HG03432 (cell line): Measurements from ENCODE around the gene ASAP2.
A peak's percentile ranks its signal among the peaks of the same experiment; 100 is the strongest.

Experiments
- ATAC-seq: cut with Tn5 transposase; IDR thresholded peaks from one replicate; pipeline ENCODE4 v1.9.1; 2021; ENCODE audit warnings: mild to moderate bottlenecking, moderate library complexity; ENCODE audit not compliant: unreplicated experiment

ASAP2 gene

DNA sequence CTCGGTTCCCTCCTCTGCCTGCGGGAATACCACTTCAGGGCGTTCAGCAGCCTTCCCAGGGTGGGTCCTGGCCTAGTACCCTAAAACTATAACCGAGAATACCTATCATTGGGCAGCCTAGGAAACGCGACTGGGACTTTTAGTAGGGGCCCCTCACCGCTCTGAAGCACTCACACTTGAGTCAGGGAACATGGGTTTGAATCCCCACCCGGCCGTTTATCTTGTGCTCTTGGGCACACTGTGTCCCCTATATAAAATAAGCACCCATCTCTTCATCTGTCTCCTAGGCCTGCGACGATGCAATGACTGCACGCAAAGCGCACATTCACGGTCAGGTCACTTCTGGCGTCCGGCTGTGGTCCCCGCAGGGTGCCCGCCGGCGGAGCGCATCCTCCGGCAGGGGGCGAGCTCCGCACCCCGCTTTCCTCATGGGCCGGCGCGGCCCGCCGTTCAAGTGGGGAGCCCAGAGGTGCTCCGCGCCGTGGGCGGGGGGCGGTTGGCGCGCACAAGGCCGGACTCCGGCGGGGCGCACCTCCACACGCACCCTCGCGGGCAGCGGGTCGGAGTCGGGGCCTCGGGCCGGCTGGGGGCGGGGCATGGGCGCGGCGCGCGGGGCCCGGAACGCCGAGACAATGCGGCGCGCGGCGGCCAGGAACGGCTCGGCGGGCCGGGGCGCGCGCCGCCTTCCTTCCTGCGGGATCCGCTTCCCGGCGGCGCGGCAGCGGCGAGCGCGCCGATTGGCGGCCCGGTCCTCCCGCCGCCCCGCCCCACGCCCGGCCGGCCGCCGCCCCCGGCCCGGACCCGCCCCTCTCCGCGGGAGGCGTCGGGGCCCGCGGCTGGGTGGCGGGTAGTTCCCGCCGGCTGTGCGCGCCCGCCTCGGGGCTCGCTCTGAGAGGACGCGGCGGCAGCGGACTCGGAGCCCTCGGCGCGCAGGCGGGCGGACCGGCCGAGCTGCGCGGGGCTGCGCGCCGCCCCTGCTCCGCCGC is at the start of gene ASAP2:
TSS of gene ASAP2 (plus strand) at position 850 of the 986 bp plus-strand sequence. CDS start 293 bp downstream, outside the sequence.
- peak; percentile 63 for ATAC-seq

- no peak for ATAC-seq
Observed at GRCh38 chr2:9158786-9159779, 47.5 kb upstream of the ASAP2 start.

- ATAC-seq: no peak
Observed at GRCh38 chr2:9160732-9161131, 45.9 kb upstream of the ASAP2 start.

GRCh38 chr2:9162841-9163240 is 43.8 kb upstream of the ASAP2 start:
- ATAC-seq: no peak

DNA sequence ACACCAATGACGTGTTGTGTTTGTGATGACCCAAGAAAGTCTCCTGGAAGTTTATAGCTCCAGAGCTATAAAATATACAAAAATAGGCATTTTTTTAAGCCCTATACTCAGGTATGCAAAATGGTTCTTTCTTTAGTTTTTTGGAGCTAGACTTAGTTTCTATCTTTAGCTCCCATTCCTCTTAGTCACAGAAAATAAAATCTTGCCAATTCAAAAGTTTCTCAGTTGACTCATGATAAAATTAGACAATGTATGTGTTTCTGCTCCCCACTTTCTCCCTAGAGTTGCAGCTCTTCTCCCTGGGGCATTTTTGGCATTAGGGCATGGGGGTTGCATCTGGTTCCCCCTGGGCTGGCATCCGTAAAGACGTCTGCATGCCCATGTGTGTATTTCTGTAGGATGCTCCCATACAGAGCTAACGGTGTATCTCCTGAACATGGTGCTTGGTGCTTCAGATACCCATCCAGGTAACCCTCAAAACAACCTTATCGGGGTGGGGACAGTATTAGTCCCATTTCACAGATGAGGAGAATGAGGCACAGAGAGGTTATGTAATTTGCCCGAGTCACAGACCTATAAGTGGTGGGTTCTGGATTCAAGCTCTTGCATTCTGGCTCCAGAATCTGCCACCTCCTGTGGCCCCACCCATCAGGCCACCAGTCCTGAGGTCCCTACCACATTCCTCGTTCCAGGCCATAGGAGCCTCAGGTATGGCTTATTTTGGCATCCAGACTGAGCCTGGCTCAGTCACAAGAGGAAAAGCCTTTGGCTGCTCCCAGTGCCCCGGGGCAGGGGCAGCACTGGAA is 43.1 kb upstream of the ASAP2 start:
- no peak for ATAC-seq

GRCh38 chr2:9164112-9164608 is 42.5 kb upstream of the ASAP2 start:
- no peak for ATAC-seq

- ATAC-seq: no peak
Observed at GRCh38 chr2:9165625-9166024, 41.0 kb upstream of the ASAP2 start.

DNA sequence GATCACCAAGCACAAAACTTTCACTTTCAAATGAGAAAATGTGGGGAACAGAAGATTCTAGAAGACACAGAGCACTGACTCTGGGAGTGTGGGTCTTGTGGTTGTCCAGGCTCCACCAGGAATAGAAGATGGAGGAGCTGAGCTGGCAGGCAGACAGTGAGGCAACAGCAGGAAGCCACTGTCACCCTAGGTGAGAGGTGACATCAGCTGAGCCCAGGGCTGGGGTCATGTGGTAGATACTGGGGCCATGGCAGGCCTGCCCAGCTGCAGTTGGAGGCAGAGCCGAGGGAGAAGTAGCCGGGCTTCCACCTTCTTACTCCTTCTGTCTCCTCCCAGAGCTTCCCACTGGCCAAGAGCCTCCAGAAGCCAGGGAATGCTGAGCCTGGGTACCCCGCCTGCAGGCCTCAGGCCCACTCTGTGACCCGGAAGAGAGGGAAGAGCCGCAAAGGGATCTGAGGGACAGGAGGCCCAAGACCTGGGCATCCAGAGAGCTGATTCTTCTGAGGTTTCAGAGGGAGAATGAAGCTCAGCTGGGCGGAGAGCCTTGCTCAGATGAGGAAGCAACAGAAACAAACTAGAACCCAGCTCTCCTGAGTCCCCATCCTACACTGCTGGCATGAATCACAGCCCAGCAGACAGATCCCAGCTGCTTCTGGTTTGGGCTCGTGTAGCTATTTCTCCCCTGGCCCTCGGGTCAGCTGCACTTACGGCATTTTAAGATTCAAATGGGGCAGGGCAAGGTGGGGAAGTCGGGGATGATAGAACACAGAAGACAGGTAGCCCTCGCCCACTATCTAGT is 39.8 kb upstream of the ASAP2 start:
- no peak for ATAC-seq

GRCh38 chr2:9167718-9168657 is 38.6 kb upstream of the ASAP2 start:
- ATAC-seq: no peak

- no peak for ATAC-seq
Observed at GRCh38 chr2:9168821-9169221, 37.8 kb upstream of the ASAP2 start.

DNA sequence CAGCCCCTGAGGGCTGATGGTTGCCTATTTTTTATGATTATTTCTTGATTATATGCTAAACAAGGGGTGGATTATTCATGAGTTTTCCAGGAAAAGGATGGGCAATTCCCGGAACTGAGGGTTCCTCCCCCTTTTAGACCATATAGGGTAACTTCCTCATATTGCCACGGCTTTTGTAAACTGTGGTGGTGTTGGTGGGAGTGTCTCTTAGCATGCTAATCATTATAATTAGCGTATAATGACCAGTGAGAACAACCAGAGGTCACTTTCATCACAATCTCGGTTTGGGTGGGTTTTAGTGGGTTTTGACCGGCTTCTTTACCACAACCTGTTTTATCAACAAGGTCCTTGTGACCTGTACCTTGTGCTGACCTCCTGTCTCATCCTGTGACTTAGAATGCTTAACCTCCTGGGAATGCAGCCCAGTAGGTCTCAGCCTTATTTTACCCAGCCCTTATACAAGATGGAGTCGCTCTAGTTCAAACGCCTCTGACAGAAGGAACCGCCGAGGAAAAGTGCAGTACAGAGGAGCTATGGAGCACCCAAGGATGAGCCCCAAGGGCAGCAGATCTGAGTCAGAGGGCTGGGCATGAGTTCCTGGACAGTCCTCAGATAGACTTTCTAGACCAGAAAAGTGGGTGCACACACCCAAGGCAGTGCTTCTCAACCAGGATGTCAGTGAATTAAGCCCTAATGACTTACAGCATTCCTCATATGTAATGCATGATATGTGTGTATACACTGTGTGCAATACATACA is 37.1 kb upstream of the ASAP2 start:
- no peak for ATAC-seq

DNA sequence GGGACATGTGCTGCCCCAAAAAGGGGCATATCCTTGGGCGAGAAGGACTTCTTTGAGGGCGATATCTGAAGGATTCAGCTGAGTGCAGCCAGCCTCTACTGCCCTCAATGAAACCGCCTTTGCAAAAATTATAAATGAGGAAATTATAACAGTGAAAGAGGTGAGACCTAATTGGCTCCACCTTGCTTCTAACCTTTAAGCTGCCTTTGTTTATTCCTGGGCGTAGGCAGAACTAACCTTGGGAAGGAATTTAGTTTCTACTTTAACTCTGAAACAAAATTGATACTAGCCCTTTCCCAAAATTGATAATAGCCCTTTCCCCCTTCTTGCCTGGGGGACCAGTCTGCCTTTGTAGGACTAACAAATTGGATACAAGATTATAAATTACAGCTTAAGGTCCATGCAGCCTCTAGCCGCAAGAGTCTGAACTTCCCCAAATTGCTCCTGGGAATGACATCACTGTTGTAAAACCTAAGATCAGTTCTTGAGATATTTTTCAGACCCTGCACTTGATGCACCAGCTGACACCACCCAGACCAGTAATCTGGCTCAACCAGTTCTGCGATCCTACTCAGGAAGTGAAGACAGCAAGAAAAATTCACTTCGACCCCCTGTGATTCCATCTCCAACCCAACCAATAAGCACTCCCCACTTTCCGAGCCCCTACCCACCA is 36.0 kb upstream of the ASAP2 start:
- ATAC-seq: no peak

- no peak for ATAC-seq
Observed at GRCh38 chr2:9174771-9175437, 31.7 kb upstream of the ASAP2 start.

GRCh38 chr2:9178110-9178903 is 28.3 kb upstream of the ASAP2 start:
- peak; percentile 62 for ATAC-seq

- peak; percentile 71 for ATAC-seq
Observed at GRCh38 chr2:9178904-9179571, 27.6 kb upstream of the ASAP2 start.
